Measurements from ENCODE around the gene TXNRD3. TPM values are rescaled to one million over a fixed set of nuclear protein-coding genes. Genes with fewer than 3 reads are reported as not detected.

Gene TXNRD3
- total RNA-seq (under 1 TPM; 0.50 TPM), total RNA-seq (0.53 to 1.0 reads per million in 2 donors)

GRCh38 chr3:126654571-126655383 lies at the start of gene TXNRD3:
Gene TXNRD3 (minus strand): TSS chr3:126655124.
- DNase-seq (peak; percentile 32 to 57 (median 44)), ATAC-seq (peak; percentile 92)
- Mint-ChIP-seq H3K36me3 (ENCODE audit: low read depth) (no peaks in the 10 kb centered on the region), H3K27me3 (peaks cover 57% of the 10 kb centered on the region), H3K4me1 (peaks cover 3% of the 10 kb centered on the region), H3K4me3 (peak within 1 kb of the TSS; percentile 89), H3K27ac (peak within 1 kb of the TSS; percentile 39)
- H3K9me3 ChIP-seq (ENCODE audit: control insufficient read depth, low read length, poor library complexity, severe bottlenecking): no peaks in the 10 kb centered on the region

- peaks cover 19% of the 10 kb centered on the region for H3K4me1 Mint-ChIP-seq
- no peaks in the 10 kb centered on the region for H3K9me3 ChIP-seq (ENCODE audit: control insufficient read depth, low read length, poor library complexity, severe bottlenecking)
- ATAC-seq: peak; percentile 97
- H3K27ac Mint-ChIP-seq: peak within 1 kb of the TSS; percentile 91
- H3K4me3 Mint-ChIP-seq: peak within 1 kb of the TSS; percentile 99
- peaks cover 2% of the 10 kb centered on the region for H3K36me3 Mint-ChIP-seq (ENCODE audit: low read depth)
- peaks cover 43% of the 10 kb centered on the region for H3K27me3 Mint-ChIP-seq
- peak; percentile 92 to 96 (median 93) for DNase-seq
Measured at GRCh38 chr3:126703512-126704493, 48.9 kb upstream of the TXNRD3 start, which contains the start of gene CHCHD6. Gene CHCHD6 (plus strand): TSS chr3:126704240. CDS start chr3:126704313, 73 bp downstream.

GRCh38 chr3:126699011-126699410 lies 44.1 kb upstream of the TXNRD3 start:
- H3K9me3 ChIP-seq (ENCODE audit: control insufficient read depth, low read length, poor library complexity, severe bottlenecking): no peaks in the 10 kb centered on the region
- Mint-ChIP-seq H3K27ac (no peak overlapping the region), H3K4me1 (peaks cover 9% of the 10 kb centered on the region), H3K36me3 (ENCODE audit: low read depth) (no peaks in the 10 kb centered on the region), H3K4me3 (no peak overlapping the region), H3K27me3 (peaks cover 84% of the 10 kb centered on the region)
- DNase-seq (no peak), ATAC-seq (no peak)

GRCh38 chr3:126696701-126697267 lies 41.9 kb upstream of the TXNRD3 start:
- no peak overlapping the region for H3K4me3 Mint-ChIP-seq
- H3K9me3 ChIP-seq (ENCODE audit: control insufficient read depth, low read length, poor library complexity, severe bottlenecking): no peaks in the 10 kb centered on the region
- no peak overlapping the region for H3K27ac Mint-ChIP-seq
- ATAC-seq: no peak
- H3K36me3 Mint-ChIP-seq (ENCODE audit: low read depth): no peaks in the 10 kb centered on the region
- no peak for DNase-seq
- H3K27me3 Mint-ChIP-seq: peaks cover 81% of the 10 kb centered on the region
- H3K4me1 Mint-ChIP-seq: peaks cover 2% of the 10 kb centered on the region

- Mint-ChIP-seq H3K4me3 (no peak overlapping the region), H3K36me3 (ENCODE audit: low read depth) (no peaks in the 10 kb centered on the region), H3K27me3 (peaks cover 70% of the 10 kb centered on the region), H3K27ac (no peak overlapping the region), H3K4me1 (peaks cover 3% of the 10 kb centered on the region)
- H3K9me3 ChIP-seq (ENCODE audit: control insufficient read depth, low read length, poor library complexity, severe bottlenecking): no peaks in the 10 kb centered on the region
- ATAC-seq (no peak), DNase-seq (no peak)
Measured at GRCh38 chr3:126693921-126694320, 39.0 kb upstream of the TXNRD3 start.

- Mint-ChIP-seq H3K4me1 (peaks cover 3% of the 10 kb centered on the region), H3K4me3 (no peak overlapping the region), H3K27ac (no peak overlapping the region), H3K27me3 (peaks cover 59% of the 10 kb centered on the region), H3K36me3 (ENCODE audit: low read depth) (no peaks in the 10 kb centered on the region)
- no peak for DNase-seq
- ATAC-seq: no peak
- no peaks in the 10 kb centered on the region for H3K9me3 ChIP-seq (ENCODE audit: control insufficient read depth, low read length, poor library complexity, severe bottlenecking)
Measured at GRCh38 chr3:126692858-126693257, 37.9 kb upstream of the TXNRD3 start.

- Mint-ChIP-seq H3K4me1 (peaks cover 3% of the 10 kb centered on the region), H3K27ac (no peak overlapping the region), H3K4me3 (no peak overlapping the region), H3K36me3 (ENCODE audit: low read depth) (no peaks in the 10 kb centered on the region), H3K27me3 (peaks cover 51% of the 10 kb centered on the region)
- H3K9me3 ChIP-seq (ENCODE audit: control insufficient read depth, low read length, poor library complexity, severe bottlenecking): no peaks in the 10 kb centered on the region
- DNase-seq (no peak), ATAC-seq (no peak)
Measured at GRCh38 chr3:126691765-126692164, 36.8 kb upstream of the TXNRD3 start.

GRCh38 chr3:126685493-126685892 lies 30.6 kb upstream of the TXNRD3 start:
- no peaks in the 10 kb centered on the region for H3K9me3 ChIP-seq (ENCODE audit: control insufficient read depth, low read length, poor library complexity, severe bottlenecking)
- Mint-ChIP-seq H3K36me3 (ENCODE audit: low read depth) (no peaks in the 10 kb centered on the region), H3K27ac (no peak overlapping the region), H3K4me1 (peaks cover 2% of the 10 kb centered on the region), H3K4me3 (no peak overlapping the region), H3K27me3 (peaks cover 20% of the 10 kb centered on the region)
- DNase-seq (no peak), ATAC-seq (no peak)

- DNase-seq (no peak), ATAC-seq (no peak)
- Mint-ChIP-seq H3K27me3 (peaks cover 16% of the 10 kb centered on the region), H3K4me1 (peaks cover 2% of the 10 kb centered on the region), H3K27ac (no peak overlapping the region), H3K4me3 (no peak overlapping the region), H3K36me3 (ENCODE audit: low read depth) (no peaks in the 10 kb centered on the region)
- H3K9me3 ChIP-seq (ENCODE audit: control insufficient read depth, low read length, poor library complexity, severe bottlenecking): no peaks in the 10 kb centered on the region
Measured at GRCh38 chr3:126685021-126685420, 30.1 kb upstream of the TXNRD3 start.

- peaks cover 11% of the 10 kb centered on the region for H3K27me3 Mint-ChIP-seq
- H3K4me3 Mint-ChIP-seq: no peak overlapping the region
- no peaks in the 10 kb centered on the region for H3K9me3 ChIP-seq (ENCODE audit: control insufficient read depth, low read length, poor library complexity, severe bottlenecking)
- ATAC-seq (no peak), DNase-seq (no peak)
- H3K27ac Mint-ChIP-seq: no peak overlapping the region
- H3K36me3 Mint-ChIP-seq (ENCODE audit: low read depth): no peaks in the 10 kb centered on the region
- H3K4me1 Mint-ChIP-seq: peaks cover 2% of the 10 kb centered on the region
Measured at GRCh38 chr3:126684218-126684751, 29.4 kb upstream of the TXNRD3 start.

- H3K4me3 Mint-ChIP-seq: no peak overlapping the region
- no peaks in the 10 kb centered on the region for H3K9me3 ChIP-seq (ENCODE audit: control insufficient read depth, low read length, poor library complexity, severe bottlenecking)
- peaks cover 6% of the 10 kb centered on the region for H3K4me1 Mint-ChIP-seq
- H3K27ac Mint-ChIP-seq: no peak overlapping the region
- peaks cover 23% of the 10 kb centered on the region for H3K27me3 Mint-ChIP-seq
- no peak for DNase-seq
- no peaks in the 10 kb centered on the region for H3K36me3 Mint-ChIP-seq (ENCODE audit: low read depth)
- ATAC-seq: no peak
Measured at GRCh38 chr3:126683069-126683468, 28.1 kb upstream of the TXNRD3 start.

- H3K27me3 Mint-ChIP-seq: peaks cover 31% of the 10 kb centered on the region
- H3K4me3 Mint-ChIP-seq: no peak overlapping the region
- DNase-seq (no peak), ATAC-seq (no peak)
- peaks cover 6% of the 10 kb centered on the region for H3K4me1 Mint-ChIP-seq
- H3K36me3 Mint-ChIP-seq (ENCODE audit: low read depth): no peaks in the 10 kb centered on the region
- no peak overlapping the region for H3K27ac Mint-ChIP-seq
- H3K9me3 ChIP-seq (ENCODE audit: control insufficient read depth, low read length, poor library complexity, severe bottlenecking): no peaks in the 10 kb centered on the region
Measured at GRCh38 chr3:126682009-126682408, 27.1 kb upstream of the TXNRD3 start.

GRCh38 chr3:126680667-126681055 lies 25.7 kb upstream of the TXNRD3 start:
- no peak for DNase-seq
- Mint-ChIP-seq H3K36me3 (ENCODE audit: low read depth) (no peaks in the 10 kb centered on the region), H3K4me1 (peaks cover 6% of the 10 kb centered on the region), H3K27ac (no peak overlapping the region), H3K4me3 (no peak overlapping the region), H3K27me3 (peaks cover 40% of the 10 kb centered on the region)
- no peaks in the 10 kb centered on the region for H3K9me3 ChIP-seq (ENCODE audit: control insufficient read depth, low read length, poor library complexity, severe bottlenecking)
- ATAC-seq: no peak

Measured in T-helper 17 cell (primary cell).